ENCODE results near the gene CSRP3. TPM values are rescaled to one million over a fixed set of nuclear protein-coding genes. Genes with fewer than 3 reads are reported as not detected.

CSRP3 gene
- total RNA-seq, 1 donor from 2014 or later = not detected

- Mint-ChIP-seq H3K27ac (ENCODE audit: unreplicated experiment) (no peak overlapping the region), H3K36me3 (ENCODE audit: low read depth) (peaks cover 10% of the 10 kb centered on the region), H3K4me3 (no peak overlapping the region), H3K9me3 (peaks cover 2% of the 10 kb centered on the region), H3K4me1 (peaks cover 31% of the 10 kb centered on the region), H3K27me3 (ENCODE audit: low read depth) (peaks cover 94% of the 10 kb centered on the region)
- no peak for DNase-seq (ENCODE audit: low read depth, low spot score)
- no peak for TF ChIP-seq CTCF (conservative IDR thresholded peaks at IDR 0.05)
These were observed 16.7 kb downstream of the CSRP3 start for GRCh38 chr11:19185036-19185435.

- Mint-ChIP-seq H3K4me1 (peaks cover 31% of the 10 kb centered on the region), H3K4me3 (no peak overlapping the region), H3K27ac (ENCODE audit: unreplicated experiment) (no peak overlapping the region), H3K36me3 (ENCODE audit: low read depth) (peaks cover 12% of the 10 kb centered on the region), H3K27me3 (ENCODE audit: low read depth) (peaks cover 84% of the 10 kb centered on the region), H3K9me3 (peaks cover 2% of the 10 kb centered on the region)
- no peak for DNase-seq (ENCODE audit: low read depth, low spot score)
- no peak for TF ChIP-seq CTCF (conservative IDR thresholded peaks at IDR 0.05)
These were observed 18.1 kb downstream of the CSRP3 start for GRCh38 chr11:19183646-19184045.

- H3K4me3 Mint-ChIP-seq = no peak overlapping the region
- H3K27me3 Mint-ChIP-seq (ENCODE audit: low read depth) = peaks cover 73% of the 10 kb centered on the region
- H3K9me3 Mint-ChIP-seq = peaks cover 2% of the 10 kb centered on the region
- TF ChIP-seq CTCF (conservative IDR thresholded peaks at IDR 0.05) = no peak
- no peak for DNase-seq (ENCODE audit: low read depth, low spot score)
- peaks cover 15% of the 10 kb centered on the region for H3K36me3 Mint-ChIP-seq (ENCODE audit: low read depth)
- H3K27ac Mint-ChIP-seq (ENCODE audit: unreplicated experiment) = no peak overlapping the region
- H3K4me1 Mint-ChIP-seq = peaks cover 12% of the 10 kb centered on the region
These were observed 20.1 kb downstream of the CSRP3 start for GRCh38 chr11:19181531-19182261.

GRCh38 chr11:19176629-19177186, 25.1 kb downstream of the CSRP3 start:
- H3K4me3 Mint-ChIP-seq = no peak overlapping the region
- no peaks in the 10 kb centered on the region for H3K4me1 Mint-ChIP-seq
- H3K9me3 Mint-ChIP-seq = peaks cover 2% of the 10 kb centered on the region
- no peak for TF ChIP-seq CTCF (conservative IDR thresholded peaks at IDR 0.05)
- no peak overlapping the region for H3K27ac Mint-ChIP-seq (ENCODE audit: unreplicated experiment)
- H3K27me3 Mint-ChIP-seq (ENCODE audit: low read depth) = peaks cover 25% of the 10 kb centered on the region
- peaks cover 32% of the 10 kb centered on the region for H3K36me3 Mint-ChIP-seq (ENCODE audit: low read depth)
- DNase-seq (ENCODE audit: low read depth, low spot score) = no peak

- Mint-ChIP-seq H3K27ac (ENCODE audit: unreplicated experiment) (no peak overlapping the region), H3K36me3 (ENCODE audit: low read depth) (peaks cover 24% of the 10 kb centered on the region), H3K4me1 (no peaks in the 10 kb centered on the region), H3K27me3 (ENCODE audit: low read depth) (peaks cover 8% of the 10 kb centered on the region), H3K4me3 (no peak overlapping the region), H3K9me3 (no peaks in the 10 kb centered on the region)
- no peak for DNase-seq (ENCODE audit: low read depth, low spot score)
- TF ChIP-seq CTCF (conservative IDR thresholded peaks at IDR 0.05) = no peak
These were observed 27.7 kb downstream of the CSRP3 start for GRCh38 chr11:19173964-19174638.

Measured in neural crest cell (in vitro differentiated cells).